Measurements from ENCODE around the gene PRKN. TPM values are rescaled to one million over a fixed set of nuclear protein-coding genes. Genes with fewer than 3 reads are reported as not detected.

Gene PRKN
- total and polyA plus RNA-seq, 9 of the 15 experiments (the other 6 are each of a cell fraction or from before 2014, with no cell fraction given) = 0.03 to 0.96 (median 0.15) TPM; not detected in 2

DNA sequence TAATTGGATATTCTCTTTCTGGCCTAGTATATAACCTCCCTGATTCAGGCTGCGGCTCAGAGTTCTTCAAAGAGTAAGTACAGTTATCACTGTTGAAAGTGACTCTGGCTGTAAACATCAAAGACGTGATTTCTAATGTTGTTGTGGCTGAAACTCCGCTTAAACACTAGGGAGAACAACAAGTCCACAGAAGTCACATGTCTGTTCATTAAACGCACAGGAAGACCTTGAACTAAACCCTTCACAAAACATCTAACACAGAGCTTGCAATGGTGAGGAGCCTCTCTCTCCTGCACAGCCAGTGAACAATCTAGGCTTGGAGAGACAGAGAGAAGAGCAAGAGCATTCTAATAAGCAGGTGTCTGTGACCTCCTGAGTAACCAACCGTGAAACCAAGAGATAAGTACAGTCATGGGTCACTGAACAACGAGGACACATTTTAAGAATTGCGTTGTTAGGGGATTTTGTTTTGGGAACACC is 249.3 kb downstream of the PRKN start:
- WGBS (ENCODE audit: insufficient coverage, low coverage, missing lambda C conversion rate) = 0% methylated on average over 7 of the region's 7 CpGs
- intact Hi-C loops (cut with micrococcal nuclease) = no loop called here
- BruUV-seq (replicated peaks) = no TSS peak
- FAIRE-seq (no peak), ATAC-seq (no peak), DNase-seq (ENCODE audit: extremely low read depth in 1 of 4, low spot score in 3 of 4) (no peak)
- no peaks in the 10 kb centered on the region for H4K20me1 ChIP-seq (replicated peaks; ENCODE audit: control insufficient read depth, insufficient read depth, low read length)
- H3K9me3 ChIP-seq (replicated peaks; ENCODE audit: control insufficient read depth, insufficient read depth, low read depth, low read length) = no peaks in the 10 kb centered on the region
- no peak overlapping the region for H3K4me2 ChIP-seq (ENCODE audit: insufficient read depth, low read length)
- H3K27ac ChIP-seq (ENCODE audit: extremely low read depth, low read depth, low read length) = no peak overlapping the region
- no peak overlapping the region for H2AFZ ChIP-seq (ENCODE audit: low read depth, low read length)
- POLR2A ChIA-PET = no interaction called here
- CTCF ChIA-PET (ENCODE audit: low intra/inter-chr PET ratio) = no interaction called here
- H3K27me3 ChIP-seq (ENCODE audit: control insufficient read depth in 2 of 2, insufficient read depth in 2 of 2, low read length in 2 of 2) = no peaks in the 10 kb centered on the region
- H3K4me3 ChIP-seq = no peak overlapping the region
- no peaks in the 10 kb centered on the region for H3K79me2 ChIP-seq (ENCODE audit: control insufficient read depth, insufficient read depth, low read length)
- no peak overlapping the region for H3K9ac ChIP-seq (ENCODE audit: insufficient read depth in 1 of 2, low read depth in 2 of 2, low read length in 2 of 2)
- no peaks in the 10 kb centered on the region for H3K9me1 ChIP-seq (ENCODE audit: control insufficient read depth, insufficient read depth, low read length)
- no peaks in the 10 kb centered on the region for H3K36me3 ChIP-seq (ENCODE audit: control insufficient read depth, insufficient read depth, low read length)
- no peaks in the 10 kb centered on the region for H3K4me1 ChIP-seq (replicated peaks in 1 of 2; ENCODE audit: control insufficient read depth in 2 of 2, insufficient read depth in 2 of 2, low read length in 2 of 2)
- in situ Hi-C loops (cut with MboI) = no loop called here
- TF ChIP-seq NFATC3 (IDR thresholded peaks at IDR 0.05) (no peak), MCM3 (IDR thresholded peaks at IDR 0.05) (no peak), ZNF696 (CRISPR knock-in tag; conservative IDR thresholded peaks at IDR 0.05) (no peak), ZNF165 (CRISPR knock-in tag; IDR thresholded peaks at IDR 0.05; ENCODE audit: borderline replicate concordance) (no peak), MECOM (CRISPR knock-in tag; IDR thresholded peaks at IDR 0.05) (no peak), BCL6 (CRISPR knock-in tag; IDR thresholded peaks at IDR 0.05) (no peak), TEAD4 (IDR thresholded peaks at IDR 0.05; ENCODE audit: low read length) (no peak), TEAD4 (CRISPR knock-in tag; IDR thresholded peaks at IDR 0.05; ENCODE audit: borderline replicate concordance) (no peak)
- TF ChIP-seq, protein P1, sequence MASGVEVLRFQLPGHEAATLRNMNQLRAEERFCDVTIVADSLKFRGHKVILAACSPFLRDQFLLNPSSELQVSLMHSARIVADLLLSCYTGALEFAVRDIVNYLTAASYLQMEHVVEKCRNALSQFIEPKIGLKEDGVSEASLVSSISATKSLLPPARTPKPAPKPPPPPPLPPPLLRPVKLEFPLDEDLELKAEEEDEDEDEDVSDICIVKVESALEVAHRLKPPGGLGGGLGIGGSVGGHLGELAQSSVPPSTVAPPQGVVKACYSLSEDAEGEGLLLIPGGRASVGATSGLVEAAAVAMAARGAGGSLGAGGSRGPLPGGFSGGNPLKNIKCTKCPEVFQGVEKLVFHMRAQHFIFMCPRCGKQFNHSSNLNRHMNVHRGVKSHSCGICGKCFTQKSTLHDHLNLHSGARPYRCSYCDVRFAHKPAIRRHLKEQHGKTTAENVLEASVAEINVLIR (CRISPR knock-in tag; IDR thresholded peaks at IDR 0.05) = no peak
- TF ChIP-seq, protein P2, sequence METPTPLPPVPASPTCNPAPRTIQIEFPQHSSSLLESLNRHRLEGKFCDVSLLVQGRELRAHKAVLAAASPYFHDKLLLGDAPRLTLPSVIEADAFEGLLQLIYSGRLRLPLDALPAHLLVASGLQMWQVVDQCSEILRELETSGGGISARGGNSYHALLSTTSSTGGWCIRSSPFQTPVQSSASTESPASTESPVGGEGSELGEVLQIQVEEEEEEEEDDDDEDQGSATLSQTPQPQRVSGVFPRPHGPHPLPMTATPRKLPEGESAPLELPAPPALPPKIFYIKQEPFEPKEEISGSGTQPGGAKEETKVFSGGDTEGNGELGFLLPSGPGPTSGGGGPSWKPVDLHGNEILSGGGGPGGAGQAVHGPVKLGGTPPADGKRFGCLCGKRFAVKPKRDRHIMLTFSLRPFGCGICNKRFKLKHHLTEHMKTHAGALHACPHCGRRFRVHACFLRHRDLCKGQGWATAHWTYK (CRISPR knock-in tag; IDR thresholded peaks at IDR 0.05) = no peak
- TF ChIP-seq, protein P3, sequence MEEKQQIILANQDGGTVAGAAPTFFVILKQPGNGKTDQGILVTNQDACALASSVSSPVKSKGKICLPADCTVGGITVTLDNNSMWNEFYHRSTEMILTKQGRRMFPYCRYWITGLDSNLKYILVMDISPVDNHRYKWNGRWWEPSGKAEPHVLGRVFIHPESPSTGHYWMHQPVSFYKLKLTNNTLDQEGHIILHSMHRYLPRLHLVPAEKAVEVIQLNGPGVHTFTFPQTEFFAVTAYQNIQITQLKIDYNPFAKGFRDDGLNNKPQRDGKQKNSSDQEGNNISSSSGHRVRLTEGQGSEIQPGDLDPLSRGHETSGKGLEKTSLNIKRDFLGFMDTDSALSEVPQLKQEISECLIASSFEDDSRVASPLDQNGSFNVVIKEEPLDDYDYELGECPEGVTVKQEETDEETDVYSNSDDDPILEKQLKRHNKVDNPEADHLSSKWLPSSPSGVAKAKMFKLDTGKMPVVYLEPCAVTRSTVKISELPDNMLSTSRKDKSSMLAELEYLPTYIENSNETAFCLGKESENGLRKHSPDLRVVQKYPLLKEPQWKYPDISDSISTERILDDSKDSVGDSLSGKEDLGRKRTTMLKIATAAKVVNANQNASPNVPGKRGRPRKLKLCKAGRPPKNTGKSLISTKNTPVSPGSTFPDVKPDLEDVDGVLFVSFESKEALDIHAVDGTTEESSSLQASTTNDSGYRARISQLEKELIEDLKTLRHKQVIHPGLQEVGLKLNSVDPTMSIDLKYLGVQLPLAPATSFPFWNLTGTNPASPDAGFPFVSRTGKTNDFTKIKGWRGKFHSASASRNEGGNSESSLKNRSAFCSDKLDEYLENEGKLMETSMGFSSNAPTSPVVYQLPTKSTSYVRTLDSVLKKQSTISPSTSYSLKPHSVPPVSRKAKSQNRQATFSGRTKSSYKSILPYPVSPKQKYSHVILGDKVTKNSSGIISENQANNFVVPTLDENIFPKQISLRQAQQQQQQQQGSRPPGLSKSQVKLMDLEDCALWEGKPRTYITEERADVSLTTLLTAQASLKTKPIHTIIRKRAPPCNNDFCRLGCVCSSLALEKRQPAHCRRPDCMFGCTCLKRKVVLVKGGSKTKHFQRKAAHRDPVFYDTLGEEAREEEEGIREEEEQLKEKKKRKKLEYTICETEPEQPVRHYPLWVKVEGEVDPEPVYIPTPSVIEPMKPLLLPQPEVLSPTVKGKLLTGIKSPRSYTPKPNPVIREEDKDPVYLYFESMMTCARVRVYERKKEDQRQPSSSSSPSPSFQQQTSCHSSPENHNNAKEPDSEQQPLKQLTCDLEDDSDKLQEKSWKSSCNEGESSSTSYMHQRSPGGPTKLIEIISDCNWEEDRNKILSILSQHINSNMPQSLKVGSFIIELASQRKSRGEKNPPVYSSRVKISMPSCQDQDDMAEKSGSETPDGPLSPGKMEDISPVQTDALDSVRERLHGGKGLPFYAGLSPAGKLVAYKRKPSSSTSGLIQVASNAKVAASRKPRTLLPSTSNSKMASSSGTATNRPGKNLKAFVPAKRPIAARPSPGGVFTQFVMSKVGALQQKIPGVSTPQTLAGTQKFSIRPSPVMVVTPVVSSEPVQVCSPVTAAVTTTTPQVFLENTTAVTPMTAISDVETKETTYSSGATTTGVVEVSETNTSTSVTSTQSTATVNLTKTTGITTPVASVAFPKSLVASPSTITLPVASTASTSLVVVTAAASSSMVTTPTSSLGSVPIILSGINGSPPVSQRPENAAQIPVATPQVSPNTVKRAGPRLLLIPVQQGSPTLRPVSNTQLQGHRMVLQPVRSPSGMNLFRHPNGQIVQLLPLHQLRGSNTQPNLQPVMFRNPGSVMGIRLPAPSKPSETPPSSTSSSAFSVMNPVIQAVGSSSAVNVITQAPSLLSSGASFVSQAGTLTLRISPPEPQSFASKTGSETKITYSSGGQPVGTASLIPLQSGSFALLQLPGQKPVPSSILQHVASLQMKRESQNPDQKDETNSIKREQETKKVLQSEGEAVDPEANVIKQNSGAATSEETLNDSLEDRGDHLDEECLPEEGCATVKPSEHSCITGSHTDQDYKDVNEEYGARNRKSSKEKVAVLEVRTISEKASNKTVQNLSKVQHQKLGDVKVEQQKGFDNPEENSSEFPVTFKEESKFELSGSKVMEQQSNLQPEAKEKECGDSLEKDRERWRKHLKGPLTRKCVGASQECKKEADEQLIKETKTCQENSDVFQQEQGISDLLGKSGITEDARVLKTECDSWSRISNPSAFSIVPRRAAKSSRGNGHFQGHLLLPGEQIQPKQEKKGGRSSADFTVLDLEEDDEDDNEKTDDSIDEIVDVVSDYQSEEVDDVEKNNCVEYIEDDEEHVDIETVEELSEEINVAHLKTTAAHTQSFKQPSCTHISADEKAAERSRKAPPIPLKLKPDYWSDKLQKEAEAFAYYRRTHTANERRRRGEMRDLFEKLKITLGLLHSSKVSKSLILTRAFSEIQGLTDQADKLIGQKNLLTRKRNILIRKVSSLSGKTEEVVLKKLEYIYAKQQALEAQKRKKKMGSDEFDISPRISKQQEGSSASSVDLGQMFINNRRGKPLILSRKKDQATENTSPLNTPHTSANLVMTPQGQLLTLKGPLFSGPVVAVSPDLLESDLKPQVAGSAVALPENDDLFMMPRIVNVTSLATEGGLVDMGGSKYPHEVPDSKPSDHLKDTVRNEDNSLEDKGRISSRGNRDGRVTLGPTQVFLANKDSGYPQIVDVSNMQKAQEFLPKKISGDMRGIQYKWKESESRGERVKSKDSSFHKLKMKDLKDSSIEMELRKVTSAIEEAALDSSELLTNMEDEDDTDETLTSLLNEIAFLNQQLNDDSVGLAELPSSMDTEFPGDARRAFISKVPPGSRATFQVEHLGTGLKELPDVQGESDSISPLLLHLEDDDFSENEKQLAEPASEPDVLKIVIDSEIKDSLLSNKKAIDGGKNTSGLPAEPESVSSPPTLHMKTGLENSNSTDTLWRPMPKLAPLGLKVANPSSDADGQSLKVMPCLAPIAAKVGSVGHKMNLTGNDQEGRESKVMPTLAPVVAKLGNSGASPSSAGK (IDR thresholded peaks at IDR 0.05) = no peak
